Measurements from ENCODE around the gene ENPP4. TPM values are rescaled to one million over a fixed set of nuclear protein-coding genes. Genes with fewer than 3 reads are reported as not detected.
"Not testable (repeated sequence)": the region's sequence is repeated elsewhere in the genome, so short reads cannot be mapped to it uniquely, and the experiment has no call there.

The ENPP4 gene
- total RNA-seq, 2 donors from 2014 or later: 24.5 to 36.0 TPM

GRCh38 chr6:46128476-46128875 lies 1.3 kb upstream of the ENPP4 start:
- Histone ChIP-seq H3K4me3 (peak overlapping the region in 1 of 2 donors; percentile 77), H3K27me3 (no peaks in the 10 kb centered on the region), H3K27ac (no peak overlapping the region), H3K4me1 (peaks cover 0 to 29% of the 10 kb centered on the region in 2 donors), H3K36me3 (no peaks in the 10 kb centered on the region), H3K9me3 (no peaks in the 10 kb centered on the region)
- TF ChIP-seq, protein P1, sequence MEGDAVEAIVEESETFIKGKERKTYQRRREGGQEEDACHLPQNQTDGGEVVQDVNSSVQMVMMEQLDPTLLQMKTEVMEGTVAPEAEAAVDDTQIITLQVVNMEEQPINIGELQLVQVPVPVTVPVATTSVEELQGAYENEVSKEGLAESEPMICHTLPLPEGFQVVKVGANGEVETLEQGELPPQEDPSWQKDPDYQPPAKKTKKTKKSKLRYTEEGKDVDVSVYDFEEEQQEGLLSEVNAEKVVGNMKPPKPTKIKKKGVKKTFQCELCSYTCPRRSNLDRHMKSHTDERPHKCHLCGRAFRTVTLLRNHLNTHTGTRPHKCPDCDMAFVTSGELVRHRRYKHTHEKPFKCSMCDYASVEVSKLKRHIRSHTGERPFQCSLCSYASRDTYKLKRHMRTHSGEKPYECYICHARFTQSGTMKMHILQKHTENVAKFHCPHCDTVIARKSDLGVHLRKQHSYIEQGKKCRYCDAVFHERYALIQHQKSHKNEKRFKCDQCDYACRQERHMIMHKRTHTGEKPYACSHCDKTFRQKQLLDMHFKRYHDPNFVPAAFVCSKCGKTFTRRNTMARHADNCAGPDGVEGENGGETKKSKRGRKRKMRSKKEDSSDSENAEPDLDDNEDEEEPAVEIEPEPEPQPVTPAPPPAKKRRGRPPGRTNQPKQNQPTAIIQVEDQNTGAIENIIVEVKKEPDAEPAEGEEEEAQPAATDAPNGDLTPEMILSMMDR (IDR thresholded peaks at IDR 0.05): no peak
- no peak for DNase-seq (ENCODE audit: low spot score)

DNA sequence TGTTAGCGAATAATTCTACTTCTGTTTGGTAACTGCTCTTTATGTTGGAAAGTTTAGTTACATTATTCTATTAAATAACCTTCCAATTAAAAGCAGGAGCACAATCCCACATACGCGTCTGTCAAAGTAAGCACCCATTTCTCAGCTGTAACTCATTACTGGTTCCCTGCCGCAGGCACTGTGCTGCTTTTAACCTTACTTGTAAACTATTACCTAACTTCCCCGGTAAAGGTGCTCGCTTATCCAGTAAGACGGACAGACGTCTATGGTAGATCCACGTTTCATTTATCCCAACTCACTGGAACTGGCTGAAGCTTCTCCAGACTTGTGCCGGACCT lies 529 bp upstream of the ENPP4 start:
- no peak for DNase-seq (ENCODE audit: low spot score)
- peak overlapping the region; percentile 77 to 82 for H3K4me3 ChIP-seq
- H3K4me1 ChIP-seq: peaks cover 0 to 29% of the 10 kb centered on the region in 2 donors
- no peaks in the 10 kb centered on the region for H3K9me3 ChIP-seq
- TF ChIP-seq, protein P1 (IDR thresholded peaks at IDR 0.05): no peak
- H3K27me3 ChIP-seq: no peaks in the 10 kb centered on the region
- peak overlapping the region; percentile 91 to 93 for H3K27ac ChIP-seq
- no peaks in the 10 kb centered on the region for H3K36me3 ChIP-seq

DNA sequence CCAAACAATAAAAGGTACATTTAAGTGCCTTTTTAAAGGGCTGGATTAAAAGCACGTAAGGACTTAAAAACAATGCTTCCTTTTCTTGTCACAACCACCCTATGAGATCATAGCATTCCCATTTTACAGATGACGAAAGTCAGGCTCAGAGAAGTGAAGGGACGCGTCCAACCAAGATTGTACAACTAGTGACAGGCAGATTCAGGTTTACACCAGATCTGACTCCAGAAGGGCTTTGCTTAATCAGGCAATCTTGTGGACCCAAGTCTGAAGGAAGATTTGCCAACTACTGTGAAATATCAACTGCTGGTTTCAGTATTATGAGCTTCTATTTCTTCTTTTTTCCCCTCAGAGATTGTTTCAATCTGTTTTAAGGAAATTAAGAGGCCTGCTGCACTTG lies 877 bp downstream of the ENPP4 start:
- no peaks in the 10 kb centered on the region for H3K9me3 ChIP-seq
- no peaks in the 10 kb centered on the region for H3K27me3 ChIP-seq
- H3K4me3 ChIP-seq: peak overlapping the region; percentile 77 to 82
- no peak for DNase-seq (ENCODE audit: low spot score)
- no peaks in the 10 kb centered on the region for H3K36me3 ChIP-seq
- peaks cover 0 to 29% of the 10 kb centered on the region in 2 donors for H3K4me1 ChIP-seq
- TF ChIP-seq, protein P1 (IDR thresholded peaks at IDR 0.05): no peak
- H3K27ac ChIP-seq: peak overlapping the region; percentile 91 to 93

DNA sequence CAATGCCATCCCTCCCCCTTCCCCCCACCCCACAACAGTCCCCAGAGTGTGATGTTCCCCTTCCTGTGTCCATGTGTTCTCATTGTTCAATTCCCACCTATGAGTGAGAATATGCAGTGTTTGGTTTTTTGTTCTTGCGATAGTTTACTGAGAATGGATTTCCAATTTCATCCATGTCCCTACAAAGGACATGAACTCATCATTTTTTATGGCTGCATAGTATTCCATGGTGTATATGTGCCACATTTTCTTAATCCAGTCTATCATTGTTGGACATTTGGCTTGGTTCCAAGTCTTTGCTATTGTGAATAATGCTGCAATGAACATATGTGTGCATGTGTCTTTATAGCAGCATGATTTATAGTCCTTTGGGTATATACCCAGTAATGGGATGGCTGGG lies 1.5 kb downstream of the ENPP4 start:
- peaks cover 0 to 29% of the 10 kb centered on the region in 2 donors for H3K4me1 ChIP-seq
- H3K9me3 ChIP-seq; H3K36me3 ChIP-seq; H3K27ac ChIP-seq; H3K4me3 ChIP-seq; DNase-seq (ENCODE audit: low spot score); H3K27me3 ChIP-seq: not testable (repeated sequence)

GRCh38 chr6:46134216-46134615 lies 4.4 kb downstream of the ENPP4 start:
- DNase-seq (ENCODE audit: low spot score): no peak
- no peaks in the 10 kb centered on the region for H3K27me3 ChIP-seq
- no peak overlapping the region for H3K4me3 ChIP-seq
- TF ChIP-seq, protein P1 (IDR thresholded peaks at IDR 0.05): no peak
- peaks cover 0 to 21% of the 10 kb centered on the region in 2 donors for H3K4me1 ChIP-seq
- H3K36me3 ChIP-seq: no peaks in the 10 kb centered on the region
- no peaks in the 10 kb centered on the region for H3K9me3 ChIP-seq
- peak overlapping the region in 1 of 2 donors; percentile 49 for H3K27ac ChIP-seq

GRCh38 chr6:46135176-46135575 lies 5.4 kb downstream of the ENPP4 start:
- H3K36me3 ChIP-seq: no peaks in the 10 kb centered on the region
- no peaks in the 10 kb centered on the region for H3K27me3 ChIP-seq
- TF ChIP-seq, protein P1 (IDR thresholded peaks at IDR 0.05): no peak
- peaks cover 0 to 18% of the 10 kb centered on the region in 2 donors for H3K4me1 ChIP-seq
- no peak overlapping the region for H3K4me3 ChIP-seq
- no peaks in the 10 kb centered on the region for H3K9me3 ChIP-seq
- H3K27ac ChIP-seq: no peak overlapping the region
- no peak for DNase-seq (ENCODE audit: low spot score)

Data from right atrium auricular region (tissue), 2 donors.